ENCODE measurements around the gene TUFT1.

- TF ChIP-seq POLR2AphosphoS5 (IDR thresholded peaks at IDR 0.05; ENCODE audit: low read depth, low read length) (no peak), POLR2A (IDR thresholded peaks at IDR 0.05; ENCODE audit: low read depth, low read length) (no peak)
Measured at GRCh38 chr1:151590961-151591360, 50.9 kb downstream of the TUFT1 start.

Measured in GM12891 (cell line).